ACC112 (cell line): ENCODE measurements around the gene SPOCK1.

Experiments used
- H2AFZ ChIP-seq: fragments of 200-600 bp; sonication (generic); one replicate; pipeline ENCODE4 v1.6.0; 2017; ENCODE audit warnings: antibody characterized with exemption, low read length; ENCODE audit not compliant: unreplicated experiment
- H3K27ac ChIP-seq: fragments of 200-600 bp; sonication (generic); 2 replicates; pipeline ENCODE4 v1.5.1; 2014; ENCODE audit warnings: low read depth, mild to moderate bottlenecking, antibody characterized with exemption, low read length, moderate library complexity
- H3K27me3 ChIP-seq: fragments of 200-600 bp; sonication (generic); 2 replicates; pipeline ENCODE4 v1.6.1; 2014; ENCODE audit warnings: mild to moderate bottlenecking, antibody characterized with exemption, low read length, moderate library complexity, mixed read lengths; ENCODE audit not compliant: insufficient read depth
- H3K36me3 ChIP-seq: fragments of 200-600 bp; sonication (generic); 2 replicates; pipeline ENCODE4 v1.6.1; 2016; ENCODE audit warnings: mild to moderate bottlenecking, antibody characterized with exemption, low read length, moderate library complexity, mixed read lengths; ENCODE audit not compliant: insufficient read depth
- H3K4me1 ChIP-seq: fragments of 200-600 bp; sonication (generic); one replicate; pipeline ENCODE4 v1.6.1; 2016; ENCODE audit warnings: low read length, mixed read lengths; ENCODE audit not compliant: insufficient read depth, unreplicated experiment, control insufficient read depth
- H3K4me3 ChIP-seq: fragments of 200-600 bp; sonication (generic); 2 replicates; pipeline ENCODE4 v1.5.1; 2014; ENCODE audit warnings: mild to moderate bottlenecking, low read depth, low read length
- H3K79me2 ChIP-seq: fragments of 200-600 bp; sonication (generic); one replicate; pipeline ENCODE4 v1.6.0; 2016; ENCODE audit warnings: low read length; ENCODE audit not compliant: control insufficient read depth, unreplicated experiment, insufficient read depth

Gene SPOCK1

DNA sequence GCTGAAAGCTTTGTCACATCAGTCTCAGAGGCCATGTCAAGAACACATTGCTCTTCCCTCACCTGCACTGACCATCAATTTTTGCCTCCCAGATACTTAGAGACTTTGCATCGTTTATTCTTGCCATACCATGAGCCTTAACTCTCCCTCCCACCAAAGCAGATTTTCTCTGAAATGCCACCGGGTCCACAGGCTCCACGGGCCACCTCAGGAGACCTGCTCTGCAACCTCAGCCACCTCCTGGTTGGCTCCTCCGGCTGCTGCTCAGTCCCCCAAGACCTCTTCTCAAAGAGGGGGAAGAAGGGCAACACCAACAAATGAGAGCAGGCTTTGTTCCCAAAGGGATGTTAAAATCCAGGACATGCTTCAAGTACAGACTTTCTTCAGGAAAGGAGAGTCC, 400.5 kb downstream of the SPOCK1 start:
- Histone ChIP-seq H3K27me3 (no peaks in the 10 kb centered on the region), H3K79me2 (no peaks in the 10 kb centered on the region), H3K27ac (no peak overlapping the region), H3K4me3 (no peak overlapping the region), H2AFZ (no peak overlapping the region), H3K36me3 (no peaks in the 10 kb centered on the region), H3K4me1 (peaks cover 13% of the 10 kb centered on the region)

DNA sequence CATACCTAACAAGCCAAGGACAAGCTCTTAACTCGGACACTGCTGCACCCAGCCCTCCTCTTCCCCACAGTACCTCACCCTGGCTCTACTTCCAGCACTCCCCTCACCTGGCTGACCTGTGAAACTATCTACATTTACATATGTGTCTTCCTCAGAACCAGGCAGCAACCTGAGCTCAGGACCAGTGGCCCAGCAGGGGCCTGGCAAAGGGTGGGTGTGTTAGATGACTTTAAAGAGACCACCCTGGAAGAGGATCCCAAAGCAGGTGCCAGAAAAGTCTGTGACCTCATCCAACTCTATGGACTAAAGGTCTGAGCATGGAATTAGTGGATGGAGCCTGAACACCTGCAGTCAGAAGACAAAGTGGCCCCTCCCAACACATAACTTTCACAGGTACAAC, 400.9 kb downstream of the SPOCK1 start:
- Histone ChIP-seq H3K4me3 (no peak overlapping the region), H3K79me2 (no peaks in the 10 kb centered on the region), H3K4me1 (peaks cover 13% of the 10 kb centered on the region), H3K27ac (no peak overlapping the region), H2AFZ (no peak overlapping the region), H3K27me3 (no peaks in the 10 kb centered on the region), H3K36me3 (no peaks in the 10 kb centered on the region)

DNA sequence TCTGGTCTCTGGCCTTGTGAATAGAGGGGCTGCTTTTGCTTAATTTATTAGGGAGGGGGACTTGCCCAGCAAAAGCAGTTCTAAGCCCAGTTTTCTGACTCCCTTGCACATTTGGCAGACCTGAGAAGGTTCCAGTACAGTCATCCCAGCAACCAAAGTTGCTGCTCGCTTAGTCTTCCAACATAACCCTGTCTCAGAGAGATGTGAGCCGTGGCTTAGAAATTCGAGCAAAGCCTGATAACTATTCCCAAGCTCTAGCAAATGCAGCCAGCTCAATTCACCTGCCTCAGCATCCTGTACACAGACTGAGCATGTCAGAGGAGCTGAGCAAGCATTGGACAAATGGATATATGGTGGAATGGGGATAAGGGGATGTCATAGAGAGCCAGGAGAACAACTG, 401.9 kb downstream of the SPOCK1 start:
- Histone ChIP-seq H3K36me3 (no peaks in the 10 kb centered on the region), H3K27me3 (no peaks in the 10 kb centered on the region), H3K4me1 (peaks cover 13% of the 10 kb centered on the region), H2AFZ (no peak overlapping the region), H3K4me3 (no peak overlapping the region), H3K79me2 (no peaks in the 10 kb centered on the region), H3K27ac (no peak overlapping the region)

DNA sequence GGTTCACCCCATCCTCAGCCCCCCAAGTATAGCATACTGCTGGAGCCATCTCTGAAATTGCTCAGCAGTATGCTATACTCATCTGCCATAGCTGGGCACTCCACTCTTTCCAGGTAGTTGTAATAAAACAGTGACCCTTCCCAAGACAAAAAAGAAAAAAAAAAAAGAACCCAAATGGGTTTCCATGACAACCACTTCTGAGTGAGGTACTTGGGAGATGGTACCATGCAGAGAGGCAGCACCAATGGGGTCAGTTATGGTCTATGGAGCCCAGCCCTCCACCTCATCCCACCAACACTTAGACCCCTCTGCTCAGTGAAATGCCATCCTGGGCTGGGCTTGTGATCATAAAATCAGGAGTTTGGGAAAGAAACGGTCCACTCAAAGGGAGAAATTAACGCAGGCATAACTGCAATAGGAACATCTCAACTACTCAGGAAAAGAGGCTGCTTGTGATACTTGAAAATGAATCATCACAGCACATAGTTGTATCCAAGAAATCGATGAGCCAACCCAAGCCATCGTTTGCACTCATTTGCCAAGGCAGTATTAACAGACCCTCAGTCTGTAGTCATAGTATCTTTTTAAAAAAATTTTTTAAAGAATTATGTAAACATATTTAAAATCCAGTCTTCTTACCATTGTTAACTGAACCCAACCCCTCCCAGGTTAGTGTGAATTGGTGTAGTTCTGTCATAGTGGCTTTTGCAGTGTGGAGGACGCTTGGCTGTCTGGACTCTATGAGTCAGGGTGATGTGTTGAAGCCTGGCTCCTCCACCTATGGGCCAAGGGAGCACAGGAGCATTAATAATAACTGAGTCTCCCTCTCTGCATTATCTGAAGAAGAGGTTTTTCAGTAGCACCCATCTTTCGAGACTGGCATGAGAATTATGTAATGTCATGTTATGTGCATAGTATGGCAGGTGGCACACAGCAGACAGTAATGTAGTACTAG, 402.7 kb downstream of the SPOCK1 start:
- no peaks in the 10 kb centered on the region for H3K79me2 ChIP-seq
- H3K36me3 ChIP-seq: no peaks in the 10 kb centered on the region
- H3K27ac ChIP-seq: no peak overlapping the region
- peaks cover 13% of the 10 kb centered on the region for H3K4me1 ChIP-seq
- no peaks in the 10 kb centered on the region for H3K27me3 ChIP-seq
- no peak overlapping the region for H2AFZ ChIP-seq
- no peak overlapping the region for H3K4me3 ChIP-seq

DNA sequence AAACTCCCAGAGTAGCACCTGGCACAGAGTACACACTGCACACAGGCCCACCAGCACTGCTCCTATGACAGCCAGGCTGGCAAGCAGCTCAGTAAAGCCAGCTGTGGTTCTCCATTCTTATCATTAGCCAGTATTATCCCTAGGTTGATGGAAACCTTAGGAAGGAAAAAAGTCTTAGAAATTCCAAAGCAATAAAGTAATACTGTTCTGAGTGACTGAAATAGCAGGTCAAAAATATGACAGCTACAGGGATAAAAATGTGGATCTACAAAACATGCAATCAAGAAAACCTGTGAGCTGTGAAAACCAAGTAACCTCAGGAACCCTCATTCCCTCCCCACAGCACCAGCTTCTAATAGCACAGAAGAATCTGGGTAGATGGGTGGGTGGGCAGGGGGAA, 403.5 kb downstream of the SPOCK1 start:
- H3K27me3 ChIP-seq: no peaks in the 10 kb centered on the region
- H3K27ac ChIP-seq: no peak overlapping the region
- no peaks in the 10 kb centered on the region for H3K36me3 ChIP-seq
- no peak overlapping the region for H2AFZ ChIP-seq
- H3K79me2 ChIP-seq: no peaks in the 10 kb centered on the region
- peaks cover 13% of the 10 kb centered on the region for H3K4me1 ChIP-seq
- no peak overlapping the region for H3K4me3 ChIP-seq

DNA sequence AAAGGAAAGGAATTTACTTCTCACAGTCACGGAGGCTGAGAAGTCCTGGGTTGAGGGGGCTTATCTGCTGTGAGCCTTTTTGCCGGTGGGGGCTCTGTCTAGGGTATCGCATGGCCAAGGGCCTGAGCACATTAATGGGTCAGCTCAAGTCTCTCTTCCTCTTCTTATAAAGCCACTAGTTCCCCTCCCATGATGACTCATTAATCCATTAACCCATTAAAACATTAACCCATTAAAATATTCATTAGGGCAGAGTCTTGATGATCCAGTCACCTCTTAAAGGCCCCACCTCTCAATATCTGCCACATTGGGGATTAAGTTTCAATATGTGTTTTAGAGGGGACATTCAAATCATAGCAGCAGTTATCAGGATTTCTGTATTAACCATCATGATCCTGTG, 406.3 kb downstream of the SPOCK1 start:
- Histone ChIP-seq H3K27ac (no peak overlapping the region), H2AFZ (no peak overlapping the region), H3K4me3 (no peak overlapping the region), H3K4me1 (peaks cover 13% of the 10 kb centered on the region), H3K79me2 (no peaks in the 10 kb centered on the region), H3K27me3 (no peaks in the 10 kb centered on the region), H3K36me3 (no peaks in the 10 kb centered on the region)

DNA sequence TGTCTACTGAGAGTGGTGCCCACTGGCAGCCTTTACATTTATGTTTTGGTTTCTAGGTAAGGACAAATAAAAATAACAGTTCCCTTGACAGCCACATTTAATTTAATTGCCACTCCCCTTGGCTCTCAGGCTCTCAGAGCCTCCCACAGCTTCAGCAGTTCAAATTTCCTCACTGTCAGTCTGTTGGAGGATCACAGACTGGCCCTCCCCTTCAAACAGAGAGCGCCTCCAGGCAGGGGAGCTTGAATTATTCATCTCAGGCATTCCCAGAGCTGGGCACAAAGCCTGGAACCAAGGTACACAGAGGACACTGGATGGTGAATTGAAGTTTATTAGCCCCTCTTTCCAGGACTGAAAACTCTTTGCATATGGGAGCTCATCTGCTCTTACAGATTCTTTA, 407.7 kb downstream of the SPOCK1 start:
- Histone ChIP-seq H3K4me3 (no peak overlapping the region), H3K27me3 (no peaks in the 10 kb centered on the region), H3K79me2 (no peaks in the 10 kb centered on the region), H3K27ac (no peak overlapping the region), H2AFZ (no peak overlapping the region), H3K4me1 (peaks cover 6% of the 10 kb centered on the region), H3K36me3 (no peaks in the 10 kb centered on the region)

DNA sequence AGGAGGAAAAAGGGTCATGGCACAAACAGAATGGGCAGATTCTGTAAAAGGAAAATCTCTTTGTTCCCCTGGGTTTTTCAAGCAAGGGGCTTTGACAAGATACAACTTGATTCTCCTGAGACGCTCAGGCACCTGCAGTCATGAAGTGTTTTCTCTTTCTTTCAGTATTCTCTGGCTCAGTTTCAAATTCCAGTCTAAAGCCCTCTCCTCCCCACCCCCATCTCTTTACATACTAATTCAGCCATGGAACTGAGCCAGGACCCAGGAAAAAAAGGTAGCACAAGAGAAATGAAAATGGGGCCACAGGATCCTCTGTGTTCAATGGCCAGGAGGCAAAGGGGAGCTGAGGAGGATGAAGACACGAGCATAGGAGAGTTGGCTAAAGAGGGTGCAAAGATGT, 408.4 kb downstream of the SPOCK1 start:
- no peak overlapping the region for H2AFZ ChIP-seq
- H3K4me1 ChIP-seq: no peaks in the 10 kb centered on the region
- no peaks in the 10 kb centered on the region for H3K27me3 ChIP-seq
- H3K27ac ChIP-seq: no peak overlapping the region
- no peaks in the 10 kb centered on the region for H3K79me2 ChIP-seq
- H3K36me3 ChIP-seq: no peaks in the 10 kb centered on the region
- H3K4me3 ChIP-seq: no peak overlapping the region

DNA sequence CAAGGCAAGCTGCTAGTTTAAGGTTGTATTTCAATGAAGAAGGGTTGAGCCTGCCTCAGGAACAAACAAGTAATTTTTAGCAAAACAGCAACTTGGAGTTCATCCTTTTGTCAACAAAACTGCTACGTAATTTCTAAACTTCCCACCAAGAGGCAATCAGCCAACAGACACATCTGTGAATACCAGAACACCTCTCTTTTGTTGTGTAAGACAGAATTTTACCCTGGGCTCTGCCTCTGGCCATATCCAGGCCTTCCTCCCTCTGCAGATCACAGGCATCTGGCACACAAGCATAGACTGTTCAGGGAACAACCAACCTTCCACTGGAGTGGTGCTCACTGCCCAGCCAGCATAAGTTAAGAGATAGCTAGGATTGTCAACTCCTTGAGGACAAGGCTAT, 409.0 kb downstream of the SPOCK1 start:
- Histone ChIP-seq H3K79me2 (no peaks in the 10 kb centered on the region), H3K4me1 (no peaks in the 10 kb centered on the region), H3K36me3 (no peaks in the 10 kb centered on the region), H3K4me3 (no peak overlapping the region), H2AFZ (no peak overlapping the region), H3K27me3 (no peaks in the 10 kb centered on the region), H3K27ac (no peak overlapping the region)

DNA sequence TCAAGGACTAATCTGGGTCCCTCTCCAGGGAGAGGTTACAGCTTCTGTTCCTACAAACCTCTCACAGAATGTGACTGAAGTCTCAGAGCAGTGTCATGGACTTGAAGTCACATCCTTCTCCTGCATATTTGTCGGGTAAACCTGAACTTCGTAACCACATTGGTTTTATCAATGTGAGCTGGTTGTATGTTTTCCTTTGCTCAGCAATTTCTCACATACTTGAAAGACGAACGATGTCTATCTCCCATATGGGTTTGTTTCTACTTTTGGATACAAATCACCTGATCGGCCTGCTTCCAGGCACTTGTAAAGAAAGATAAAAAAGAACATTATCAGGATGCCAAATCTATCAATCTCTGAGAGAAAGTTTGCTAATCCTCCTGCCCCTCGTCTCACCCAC, 411.0 kb downstream of the SPOCK1 start:
- Histone ChIP-seq H3K79me2 (no peaks in the 10 kb centered on the region), H3K27ac (no peak overlapping the region), H3K4me1 (no peaks in the 10 kb centered on the region), H3K27me3 (no peaks in the 10 kb centered on the region), H2AFZ (no peak overlapping the region), H3K36me3 (no peaks in the 10 kb centered on the region), H3K4me3 (no peak overlapping the region)

DNA sequence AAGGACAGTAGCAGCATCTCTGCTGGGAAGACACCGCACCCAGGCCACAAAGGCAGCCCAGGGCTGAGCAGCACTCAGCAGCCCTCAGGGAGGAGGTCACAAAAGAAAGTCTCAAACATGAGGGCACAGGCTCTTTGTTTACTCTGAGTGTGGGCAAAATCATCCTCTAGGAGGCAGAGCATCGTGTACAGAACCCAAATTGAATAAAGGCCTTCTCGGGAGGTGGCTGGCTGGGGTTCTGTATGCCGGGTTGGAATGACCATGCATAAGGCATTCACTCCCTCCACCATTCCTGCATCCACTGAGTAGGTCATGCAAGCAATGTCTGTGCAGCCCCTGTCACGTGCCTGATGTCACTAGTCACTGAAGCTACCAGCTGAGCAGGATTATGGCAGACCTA, 412.8 kb downstream of the SPOCK1 start:
- Histone ChIP-seq H3K36me3 (no peaks in the 10 kb centered on the region), H2AFZ (no peak overlapping the region), H3K27me3 (no peaks in the 10 kb centered on the region), H3K27ac (no peak overlapping the region), H3K4me1 (no peaks in the 10 kb centered on the region), H3K79me2 (no peaks in the 10 kb centered on the region), H3K4me3 (no peak overlapping the region)
